HG03135 (cell line): ENCODE results near the gene MEST.
"Not testable (repeated sequence)": the region's sequence is repeated elsewhere in the genome, so short reads cannot be mapped to it uniquely, and the experiment has no call there.

Experiments used
- ATAC-seq: cut with Tn5 transposase; IDR thresholded peaks from one replicate; pipeline ENCODE4 v1.9.1; 2021; ENCODE audit warnings: mild to moderate bottlenecking, moderate library complexity; ENCODE audit not compliant: unreplicated experiment

MEST gene

GRCh38 chr7:130491841-130492522, at the start of gene MEST:
Gene MEST, plus strand, starts transcription at chr7:130492085. Its CDS starts 229 bp downstream, at chr7:130492314.
- ATAC-seq = no peak

- ATAC-seq = no peak
Measured at GRCh38 chr7:130442601-130443000, 49.3 kb upstream of the MEST start.

GRCh38 chr7:130444234-130444633, 47.7 kb upstream of the MEST start:
- ATAC-seq = no peak

DNA sequence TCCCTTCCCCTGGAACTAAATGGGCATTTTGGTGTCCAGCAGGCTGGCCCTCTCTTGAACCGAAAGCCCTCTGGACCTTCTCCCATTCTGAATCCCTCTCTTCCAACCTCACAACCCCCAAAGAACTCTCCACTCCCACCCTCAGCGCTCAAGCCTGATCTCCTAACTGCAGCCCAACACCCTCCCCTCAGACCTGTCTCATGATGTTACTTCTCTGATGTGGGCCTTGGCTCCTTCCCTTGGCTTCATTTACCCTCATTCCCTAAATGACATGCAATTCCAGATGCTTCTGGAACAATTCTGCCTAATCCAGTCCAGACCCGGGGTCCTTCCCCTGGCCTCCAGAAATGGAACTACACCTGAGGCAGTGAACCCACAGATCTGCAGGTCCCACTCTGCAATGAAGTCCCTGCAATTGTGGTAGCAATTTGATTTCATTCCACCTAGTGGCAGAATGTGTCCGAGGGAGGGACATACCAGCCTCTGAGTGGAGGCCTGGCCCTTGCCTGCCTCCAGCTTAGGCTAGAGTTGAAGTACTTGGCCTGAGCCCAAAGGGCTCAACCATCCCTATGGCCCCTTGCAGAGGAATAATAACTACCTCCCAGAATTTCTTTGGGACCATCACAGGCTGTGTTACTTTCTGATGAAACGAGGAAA, 47.0 kb upstream of the MEST start:
- ATAC-seq = no peak

- ATAC-seq = no peak
Measured at GRCh38 chr7:130446259-130446658, 45.6 kb upstream of the MEST start.

- ATAC-seq = not testable (repeated sequence)
Measured at GRCh38 chr7:130451344-130451743, 40.5 kb upstream of the MEST start.

- no peak for ATAC-seq
Measured at GRCh38 chr7:130452951-130453350, 38.9 kb upstream of the MEST start.

- ATAC-seq = no peak
Measured at GRCh38 chr7:130454959-130455358, 36.9 kb upstream of the MEST start.

DNA sequence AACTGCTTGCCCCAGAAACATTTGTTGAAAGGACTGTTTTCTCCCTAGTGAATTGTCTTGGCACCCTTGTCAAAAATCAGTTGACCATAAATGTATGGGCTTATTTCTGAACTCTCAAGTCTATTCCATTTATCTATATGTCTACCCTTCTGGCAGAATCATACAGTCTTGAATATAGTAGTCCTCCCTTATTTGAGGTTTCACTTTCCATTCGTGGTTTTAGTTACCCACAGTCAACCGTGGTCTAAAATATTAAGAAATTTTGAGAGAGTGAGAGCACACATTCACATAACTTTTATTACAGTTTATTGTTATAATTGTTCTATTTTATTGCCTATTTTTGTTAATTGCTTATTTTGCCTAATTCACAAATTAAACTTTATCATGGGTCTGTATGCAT, 33.6 kb upstream of the MEST start:
- ATAC-seq = no peak

DNA sequence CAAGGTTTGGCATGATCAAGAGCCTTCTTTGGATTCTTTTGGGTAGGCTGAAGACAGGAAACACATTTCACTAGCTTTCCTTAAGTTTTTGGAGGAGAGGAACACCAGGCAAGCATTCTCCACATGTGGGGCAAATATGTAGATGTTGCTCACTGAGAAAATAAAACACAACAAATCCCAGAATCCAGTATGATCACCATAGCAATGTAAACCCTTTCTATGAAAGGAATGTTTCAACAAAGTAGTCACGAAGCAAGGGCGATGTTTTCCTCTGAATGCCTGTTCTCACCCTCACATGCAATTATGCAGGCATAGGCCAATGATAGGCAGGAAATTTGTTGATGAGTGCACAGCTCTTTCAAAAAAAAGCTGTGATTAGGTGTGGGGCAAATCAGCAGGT, 30.6 kb upstream of the MEST start:
- no peak for ATAC-seq

DNA sequence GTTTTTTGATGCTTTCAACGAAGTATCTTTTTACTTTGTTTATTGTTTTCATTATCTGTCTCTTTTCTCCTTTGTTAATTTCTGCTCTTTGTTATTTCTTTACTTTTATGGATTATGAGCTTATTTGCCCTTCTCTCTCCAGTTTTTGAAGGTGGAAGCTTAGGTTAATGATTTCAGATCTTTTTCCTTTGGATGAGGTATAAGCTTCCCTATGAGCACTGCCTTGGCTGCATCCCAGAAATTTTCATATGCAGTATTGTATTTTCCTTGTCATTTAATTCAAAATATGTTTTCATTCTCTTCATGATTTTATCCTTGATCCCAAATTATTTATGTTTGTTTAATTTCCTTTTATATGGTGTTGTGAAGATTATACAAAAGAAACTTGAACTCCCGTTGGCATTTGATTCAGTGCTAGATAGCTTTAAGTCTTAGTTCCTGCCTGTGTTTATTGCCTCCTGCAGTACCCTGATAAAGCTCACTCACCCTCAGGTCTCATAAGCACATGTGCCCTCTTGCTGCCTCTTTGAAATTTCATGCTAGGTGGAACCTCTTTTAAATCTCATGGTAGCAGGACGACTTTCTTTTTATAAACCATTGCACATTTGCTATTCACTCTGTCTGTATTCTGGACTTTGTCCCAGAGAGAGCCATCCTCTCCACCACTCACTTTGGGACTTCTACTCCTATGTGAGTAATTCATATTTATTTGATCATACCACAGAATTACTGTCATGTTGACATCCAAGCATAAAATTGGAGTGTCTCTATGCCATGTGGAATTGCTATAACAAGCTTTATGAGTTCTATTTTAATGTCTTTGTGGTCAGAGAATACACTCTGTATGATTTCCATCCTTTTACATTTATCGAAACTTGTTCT, 28.1 kb upstream of the MEST start:
- no peak for ATAC-seq

- no peak for ATAC-seq
Measured at GRCh38 chr7:130468612-130469011, 23.3 kb upstream of the MEST start.

DNA sequence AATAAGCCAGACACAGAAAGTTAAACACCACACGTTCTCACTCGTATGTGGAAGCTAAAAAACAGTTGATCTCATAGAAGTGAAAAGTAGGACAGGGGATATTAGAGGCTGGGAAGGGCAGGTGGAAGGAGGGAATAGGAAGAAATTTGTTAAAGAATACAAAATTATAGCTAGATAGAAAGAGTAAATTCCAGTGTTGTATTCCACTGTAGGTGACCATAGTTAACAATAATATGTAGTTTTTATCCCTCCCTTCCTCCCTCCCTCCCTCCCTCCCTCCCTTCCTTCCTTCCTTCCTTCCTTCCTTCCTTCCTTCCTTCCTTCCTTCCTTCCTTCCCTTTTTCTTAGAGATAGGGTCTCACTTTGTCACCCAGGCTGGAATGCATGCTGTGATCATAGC, 19.9 kb upstream of the MEST start:
- no peak for ATAC-seq

GRCh38 chr7:130473289-130473688, 18.6 kb upstream of the MEST start:
- ATAC-seq = no peak

DNA sequence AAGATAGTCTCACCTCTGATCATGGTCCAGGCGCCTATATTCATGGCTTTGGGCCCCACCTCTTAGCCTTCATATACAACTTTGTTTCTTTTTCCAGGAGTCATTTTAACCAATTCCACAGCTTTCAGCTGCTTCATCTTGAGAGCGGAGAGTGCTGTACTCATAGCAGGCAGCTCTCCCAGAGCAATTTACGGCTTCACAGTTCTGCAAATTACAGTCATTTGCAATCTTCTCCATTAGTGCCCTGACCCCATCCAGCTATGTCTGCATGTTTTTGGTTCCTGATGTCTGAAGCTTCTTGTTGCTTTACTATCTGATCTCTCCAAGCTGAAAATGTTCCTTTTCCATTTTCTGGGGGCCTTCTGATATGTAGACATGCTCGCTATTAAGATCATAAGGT, 18.0 kb upstream of the MEST start:
- ATAC-seq = no peak

GRCh38 chr7:130475776-130476175, 16.1 kb upstream of the MEST start:
- no peak for ATAC-seq

DNA sequence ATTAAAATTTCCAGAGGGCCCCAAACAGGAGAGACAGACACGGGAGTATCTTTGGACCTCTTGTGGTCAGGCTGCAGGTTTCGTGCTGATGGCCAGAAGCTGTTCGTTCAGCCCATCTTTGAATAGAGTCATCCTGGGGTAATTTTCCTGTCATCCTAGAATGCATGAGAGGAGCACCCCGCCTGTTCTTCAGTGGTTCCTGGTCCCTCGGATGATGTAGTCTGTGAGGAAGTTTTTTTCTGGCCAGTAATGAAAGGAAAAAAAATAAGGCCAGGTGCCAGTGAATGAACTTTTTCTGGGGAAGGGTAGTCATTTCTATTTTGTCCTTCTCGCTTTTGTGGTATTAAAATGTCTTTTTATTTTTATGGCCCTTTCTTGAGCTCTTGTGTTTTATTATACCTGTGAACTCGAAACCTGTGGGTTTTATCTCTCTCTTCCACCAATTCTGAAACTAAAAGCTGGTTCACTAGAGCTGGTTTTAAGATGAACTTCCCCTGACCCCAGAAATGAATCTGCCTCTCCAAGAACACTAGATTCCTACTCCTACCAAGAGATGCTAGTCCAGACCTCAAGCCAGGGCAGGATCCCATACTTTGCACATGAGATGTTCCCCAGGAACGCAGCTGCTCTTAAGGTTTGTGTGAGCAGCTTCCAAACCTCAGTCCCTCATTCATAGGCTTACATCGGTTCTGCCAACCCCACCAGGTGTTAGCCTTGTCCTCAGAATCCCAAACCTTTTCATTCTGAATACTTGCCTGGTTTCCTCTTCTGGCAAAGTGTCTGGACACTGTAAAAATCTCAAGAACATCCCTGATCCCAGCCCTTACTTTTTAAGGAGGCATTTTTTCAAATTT, 15.4 kb upstream of the MEST start:
- ATAC-seq = peak; percentile 95

DNA sequence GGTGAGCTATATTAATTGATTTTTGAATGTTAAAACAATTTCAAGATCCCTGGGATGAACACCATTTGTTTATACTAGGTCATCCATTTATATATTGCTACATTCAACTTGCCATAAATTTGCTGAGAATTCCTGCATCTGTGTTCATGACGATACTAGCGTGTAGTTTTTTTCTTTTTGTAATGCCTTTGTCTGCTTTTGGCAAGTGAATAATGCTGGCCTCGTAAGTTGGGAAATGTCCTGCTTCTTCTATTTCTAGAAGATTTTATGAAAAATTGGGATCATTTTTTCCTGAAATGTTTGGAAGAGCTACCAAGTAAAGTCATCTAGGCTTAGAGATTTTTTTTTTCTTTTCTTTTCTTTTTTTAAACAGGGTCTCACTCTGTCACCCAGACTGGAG, 12.9 kb upstream of the MEST start:
- no peak for ATAC-seq

GRCh38 chr7:130479716-130480400, 12.0 kb upstream of the MEST start:
- ATAC-seq = no peak

DNA sequence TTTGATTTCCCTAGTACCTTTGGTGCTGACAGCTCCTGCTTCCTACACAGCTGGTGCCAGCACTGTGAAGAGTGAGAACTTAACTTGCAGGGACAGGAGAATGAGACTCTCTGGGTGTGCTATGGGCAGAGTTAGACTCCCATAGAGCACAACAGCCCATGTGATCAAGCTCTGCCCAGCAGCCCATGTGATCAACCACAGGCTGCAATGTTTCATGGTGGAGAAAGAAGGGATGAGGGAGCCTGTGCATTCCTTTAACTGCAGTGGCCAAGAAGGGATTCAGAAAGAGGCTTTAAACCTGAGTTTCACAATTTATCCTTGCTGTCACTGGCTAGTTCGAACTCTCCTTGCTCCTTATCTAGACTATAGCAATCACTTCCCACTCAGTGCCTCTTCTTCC, 10.0 kb upstream of the MEST start:
- ATAC-seq = no peak
